Measurements from ENCODE around the gene INF2. TPM values are rescaled to one million over a fixed set of nuclear protein-coding genes. Genes with fewer than 3 reads are reported as not detected.

INF2 gene
- total RNA-seq, 4 donors from 2014 or later: 36.7 to 43.6 (median 37.8) TPM

GRCh38 chr14:104758981-104759969 lies 69.9 kb downstream of the INF2 start:
- Histone ChIP-seq H3K4me1 (peaks cover 4 to 16% (median 9%) of the 10 kb centered on the region in 3 donors), H3K36me3 (peaks cover 16 to 80% (median 28%) of the 10 kb centered on the region in 3 donors), H3K4me3 (no peak overlapping the region), H3K27ac (no peak overlapping the region), H3K9me3 (no peaks in the 10 kb centered on the region), H3K27me3 (no peaks in the 10 kb centered on the region)
- DNase-seq: no peak
- WGBS, 2 donors: 83 to 89% methylated on average over 22 to 26 of the region's 30 CpGs
- TF ChIP-seq CTCF (IDR thresholded peaks at IDR 0.05): no peak
- no peak for TF ChIP-seq POLR2A (IDR thresholded peaks at IDR 0.05)
- intact Hi-C loops (cut with DNase I): no loop called here

- Histone ChIP-seq H3K9me3 (no peaks in the 10 kb centered on the region), H3K27me3 (no peaks in the 10 kb centered on the region), H3K27ac (no peak overlapping the region), H3K4me3 (no peak overlapping the region), H3K4me1 (peaks cover 0 to 13% (median 7%) of the 10 kb centered on the region in 3 donors), H3K36me3 (peaks cover 0 to 33% (median 0%) of the 10 kb centered on the region in 3 donors)
- intact Hi-C loops (cut with DNase I): loop anchor here (5.0 kb wide), 1 partner anchor 62 kb away; no protein-coding TSS in a partner anchor
- 86 to 92% methylated on average over 3 of the region's 3 CpGs for WGBS, 2 donors
- TF ChIP-seq POLR2A (IDR thresholded peaks at IDR 0.05) (no peak), CTCF (IDR thresholded peaks at IDR 0.05) (no peak)
- no peak for DNase-seq
Observed at GRCh38 chr14:104765517-104765916, 76.1 kb downstream of the INF2 start.

GRCh38 chr14:104766256-104766862 lies 76.9 kb downstream of the INF2 start:
- H3K27ac ChIP-seq: no peak overlapping the region
- TF ChIP-seq POLR2A (IDR thresholded peaks at IDR 0.05) (no peak), CTCF (IDR thresholded peaks at IDR 0.05) (no peak)
- H3K27me3 ChIP-seq: no peaks in the 10 kb centered on the region
- no peaks in the 10 kb centered on the region for H3K9me3 ChIP-seq
- peaks cover 0 to 33% (median 2%) of the 10 kb centered on the region in 3 donors for H3K36me3 ChIP-seq
- H3K4me1 ChIP-seq: peaks cover 0 to 13% (median 7%) of the 10 kb centered on the region in 3 donors
- DNase-seq: no peak
- no peak overlapping the region for H3K4me3 ChIP-seq
- 79 to 100% methylated on average over 2 of the region's 4 CpGs for WGBS, 2 donors
- intact Hi-C loops (cut with DNase I): loop anchor here (5.0 kb wide), 1 partner anchor 61 kb away; no protein-coding TSS in a partner anchor

GRCh38 chr14:104766863-104767633 lies 77.6 kb downstream of the INF2 start:
- intact Hi-C loops (cut with DNase I): loop anchor here (5.0 kb wide), 1 partner anchor 60 kb away; no protein-coding TSS in a partner anchor
- no peaks in the 10 kb centered on the region for H3K27me3 ChIP-seq
- H3K27ac ChIP-seq: no peak overlapping the region
- WGBS, 2 donors: 81 to 85% methylated on average over 12 to 14 of the region's 15 CpGs
- H3K4me1 ChIP-seq: peaks cover 0 to 14% (median 7%) of the 10 kb centered on the region in 3 donors
- no peak for DNase-seq
- no peak overlapping the region for H3K4me3 ChIP-seq
- H3K36me3 ChIP-seq: peaks cover 0 to 33% (median 7%) of the 10 kb centered on the region in 3 donors
- no peak for TF ChIP-seq POLR2A (IDR thresholded peaks at IDR 0.05)
- TF ChIP-seq CTCF (IDR thresholded peaks at IDR 0.05): no peak
- no peaks in the 10 kb centered on the region for H3K9me3 ChIP-seq

Measured in esophagus squamous epithelium (tissue), 5 donors.